Mesothelial cell of epicardium (in vitro differentiated cells): ENCODE measurements around the gene NLRC3. TPM values are rescaled to one million over a fixed set of nuclear protein-coding genes. Genes with fewer than 3 reads are reported as not detected.
"Not testable (repeated sequence)": the region's sequence is repeated elsewhere in the genome, so short reads cannot be mapped to it uniquely, and the experiment has no call there.

ENCODE experiments used
- DNase-seq, 2 experiments: peaks; one replicate each; pipeline ENCODE4 v3.0.0; 2021; ENCODE audit warnings: low spot score in 2 of 2; ENCODE audit not compliant: unreplicated experiment in 2 of 2
- H3K27ac Mint-ChIP-seq: 2 replicates; pipeline ENCODE4 v1.8.0; 2021; ENCODE audit warnings: mixed read lengths
- H3K27me3 Mint-ChIP-seq: 2 replicates; pipeline ENCODE4 v1.8.0; 2021; ENCODE audit warnings: low read depth, mixed read lengths
- H3K36me3 Mint-ChIP-seq: 2 replicates; pipeline ENCODE4 v1.8.0; 2021; ENCODE audit warnings: mixed read lengths
- H3K4me1 Mint-ChIP-seq: 2 replicates; pipeline ENCODE4 v1.8.0; 2021; ENCODE audit warnings: mixed read lengths
- H3K4me3 Mint-ChIP-seq: 2 replicates; pipeline ENCODE4 v1.8.0; 2021; ENCODE audit warnings: mild to moderate bottlenecking, moderate library complexity, mixed read lengths
- H3K9me3 Mint-ChIP-seq: 2 replicates; pipeline ENCODE4 v1.8.0; 2021; ENCODE audit warnings: mixed read lengths
- total RNA-seq: library from RNA; stranded (reverse); gene quantifications from 3 replicates; pipeline ENCODE4 v1.2.1, GENCODE V29; 2021
- TF ChIP-seq, protein P1 (sequence below): fragments of 200-600 bp; sonication (generic); IDR thresholded peaks from one replicate; pipeline ENCODE4 v1.5.0; 2021; ENCODE audit warnings: antibody characterized with exemption; ENCODE audit not compliant: unreplicated experiment

Gene NLRC3
- total RNA-seq, 1 donor from 2014 or later: 0.13 TPM

DNA sequence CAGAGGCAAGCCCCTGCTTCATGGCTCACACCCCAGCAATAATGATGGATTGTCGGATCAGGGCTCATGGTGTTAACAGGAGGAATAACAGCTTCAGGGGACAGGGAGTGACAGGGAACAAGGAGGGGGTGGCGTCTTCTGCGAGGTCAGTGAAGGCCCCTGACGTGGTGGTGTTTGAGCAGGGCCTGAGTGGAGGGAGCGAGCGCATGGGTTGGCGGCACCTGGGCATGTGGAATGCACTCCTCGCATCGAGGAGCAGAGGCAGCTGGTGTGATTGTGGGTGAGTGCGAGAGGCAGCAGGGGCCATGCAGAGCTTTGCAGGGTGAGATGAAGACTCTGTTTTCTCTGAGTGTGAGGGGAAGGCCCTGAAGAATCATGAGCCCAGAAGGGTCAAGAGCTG is 43.1 kb downstream of the NLRC3 start:
- no peak overlapping the region for H3K27ac Mint-ChIP-seq
- no peak for DNase-seq
- H3K4me1 Mint-ChIP-seq: no peaks in the 10 kb centered on the region
- H3K4me3 Mint-ChIP-seq: no peak overlapping the region
- peaks cover 45% of the 10 kb centered on the region for H3K36me3 Mint-ChIP-seq
- TF ChIP-seq, protein P1, sequence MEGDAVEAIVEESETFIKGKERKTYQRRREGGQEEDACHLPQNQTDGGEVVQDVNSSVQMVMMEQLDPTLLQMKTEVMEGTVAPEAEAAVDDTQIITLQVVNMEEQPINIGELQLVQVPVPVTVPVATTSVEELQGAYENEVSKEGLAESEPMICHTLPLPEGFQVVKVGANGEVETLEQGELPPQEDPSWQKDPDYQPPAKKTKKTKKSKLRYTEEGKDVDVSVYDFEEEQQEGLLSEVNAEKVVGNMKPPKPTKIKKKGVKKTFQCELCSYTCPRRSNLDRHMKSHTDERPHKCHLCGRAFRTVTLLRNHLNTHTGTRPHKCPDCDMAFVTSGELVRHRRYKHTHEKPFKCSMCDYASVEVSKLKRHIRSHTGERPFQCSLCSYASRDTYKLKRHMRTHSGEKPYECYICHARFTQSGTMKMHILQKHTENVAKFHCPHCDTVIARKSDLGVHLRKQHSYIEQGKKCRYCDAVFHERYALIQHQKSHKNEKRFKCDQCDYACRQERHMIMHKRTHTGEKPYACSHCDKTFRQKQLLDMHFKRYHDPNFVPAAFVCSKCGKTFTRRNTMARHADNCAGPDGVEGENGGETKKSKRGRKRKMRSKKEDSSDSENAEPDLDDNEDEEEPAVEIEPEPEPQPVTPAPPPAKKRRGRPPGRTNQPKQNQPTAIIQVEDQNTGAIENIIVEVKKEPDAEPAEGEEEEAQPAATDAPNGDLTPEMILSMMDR: no peak
- H3K9me3 Mint-ChIP-seq: no peaks in the 10 kb centered on the region
- no peaks in the 10 kb centered on the region for H3K27me3 Mint-ChIP-seq

DNA sequence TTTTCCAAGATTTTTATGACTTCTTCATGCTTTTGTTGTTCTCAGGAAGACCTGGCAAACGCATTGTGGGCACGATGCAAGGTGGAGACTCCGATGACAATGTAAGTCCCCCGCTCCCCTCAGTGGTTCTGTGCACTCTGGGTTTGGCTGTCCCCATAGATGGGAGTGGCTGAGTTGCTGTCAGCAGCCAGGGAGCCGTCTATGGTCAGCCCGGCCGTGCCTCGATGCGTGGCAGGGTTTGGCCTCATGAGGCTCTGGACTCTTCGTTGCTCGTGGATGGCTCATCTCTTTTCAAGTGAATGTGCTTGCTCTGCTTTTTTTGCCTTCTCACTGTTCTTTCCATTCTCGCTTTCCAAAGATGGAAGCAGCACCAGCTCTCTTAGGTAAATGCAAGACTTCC is 44.5 kb downstream of the NLRC3 start:
- TF ChIP-seq, protein P1: no peak
- no peak overlapping the region for H3K27ac Mint-ChIP-seq
- H3K4me3 Mint-ChIP-seq: no peak overlapping the region
- H3K36me3 Mint-ChIP-seq: peaks cover 57% of the 10 kb centered on the region
- no peaks in the 10 kb centered on the region for H3K27me3 Mint-ChIP-seq
- H3K4me1 Mint-ChIP-seq: no peaks in the 10 kb centered on the region
- no peak for DNase-seq
- H3K9me3 Mint-ChIP-seq: peaks cover 10% of the 10 kb centered on the region

DNA sequence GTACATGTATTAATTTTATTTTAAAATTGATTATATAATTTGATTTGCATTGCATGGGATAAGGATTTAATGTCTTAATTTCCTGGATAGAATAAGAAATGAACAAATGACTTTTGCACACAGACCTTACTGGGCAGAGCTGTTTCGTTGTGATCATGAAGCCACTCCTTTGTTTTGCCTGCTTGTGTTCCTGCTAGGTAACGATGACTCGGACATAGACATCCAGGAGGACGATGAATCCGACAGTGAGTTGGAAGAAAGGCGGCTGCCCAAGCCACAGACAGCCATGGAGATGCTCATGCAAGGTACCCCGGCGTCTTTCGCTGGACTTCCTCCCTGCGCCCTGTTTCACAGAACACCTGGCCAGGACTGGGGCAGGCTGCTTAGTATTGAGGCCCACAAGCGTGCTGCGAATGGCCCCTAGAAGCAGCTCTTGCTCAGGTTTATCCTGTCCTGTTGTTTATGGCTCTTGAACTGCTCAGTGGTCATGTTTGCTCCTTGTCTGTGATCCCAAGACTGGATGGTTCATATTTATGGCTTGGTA is 46.8 kb downstream of the NLRC3 start:
- Mint-ChIP-seq H3K4me1 (no peaks in the 10 kb centered on the region), H3K9me3 (peaks cover 12% of the 10 kb centered on the region), H3K27me3 (no peaks in the 10 kb centered on the region), H3K4me3 (no peak overlapping the region), H3K27ac (no peak overlapping the region), H3K36me3 (peaks cover 64% of the 10 kb centered on the region)
- TF ChIP-seq, protein P1: no peak
- DNase-seq: no peak

DNA sequence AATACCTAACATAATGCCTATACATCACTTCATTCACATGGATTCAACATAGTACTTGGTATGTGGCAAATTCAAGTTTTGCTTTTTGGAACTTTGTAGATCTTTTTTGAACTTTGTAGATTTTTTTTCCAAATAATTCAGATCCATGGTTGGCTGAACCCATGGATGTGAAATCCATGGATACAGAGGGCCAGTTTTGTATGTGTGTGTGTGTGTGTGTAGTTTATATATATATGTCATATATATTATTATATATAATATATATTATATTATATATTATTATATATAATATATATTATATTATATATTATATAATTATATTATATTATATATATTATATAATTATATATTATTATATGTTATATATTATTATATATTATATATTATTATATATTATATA is 48.0 kb downstream of the NLRC3 start:
- TF ChIP-seq, protein P1: no peak
- Mint-ChIP-seq H3K27me3 (no peaks in the 10 kb centered on the region), H3K36me3 (peaks cover 60% of the 10 kb centered on the region), H3K4me1 (no peaks in the 10 kb centered on the region), H3K4me3 (no peak overlapping the region), H3K27ac (no peak overlapping the region), H3K9me3 (peaks cover 12% of the 10 kb centered on the region)
- no peak for DNase-seq

DNA sequence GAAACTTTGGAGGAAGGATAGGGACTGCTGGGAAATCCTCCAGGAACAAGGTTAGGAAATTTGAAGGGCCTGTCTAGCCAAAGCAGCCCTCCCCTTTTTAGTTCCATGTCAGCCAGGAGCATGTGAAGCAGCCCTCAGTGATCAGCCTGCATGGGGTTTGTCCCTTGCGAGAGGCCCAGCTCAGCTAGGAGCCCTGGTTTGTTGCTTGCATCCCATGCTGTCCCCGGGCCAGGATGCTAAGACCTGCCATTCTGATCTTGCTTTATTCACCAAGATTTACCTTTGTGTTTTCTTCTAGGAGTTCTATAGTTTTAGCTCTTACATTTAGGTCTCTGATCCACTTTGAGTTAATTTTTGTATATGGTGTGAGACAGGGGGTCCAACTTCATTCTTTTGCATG is 48.8 kb downstream of the NLRC3 start:
- peaks cover 57% of the 10 kb centered on the region for H3K36me3 Mint-ChIP-seq
- H3K4me3 Mint-ChIP-seq: no peak overlapping the region
- H3K27ac Mint-ChIP-seq: no peak overlapping the region
- H3K4me1 Mint-ChIP-seq: no peaks in the 10 kb centered on the region
- TF ChIP-seq, protein P1: no peak
- no peak for DNase-seq
- H3K27me3 Mint-ChIP-seq: no peaks in the 10 kb centered on the region
- peaks cover 12% of the 10 kb centered on the region for H3K9me3 Mint-ChIP-seq

DNA sequence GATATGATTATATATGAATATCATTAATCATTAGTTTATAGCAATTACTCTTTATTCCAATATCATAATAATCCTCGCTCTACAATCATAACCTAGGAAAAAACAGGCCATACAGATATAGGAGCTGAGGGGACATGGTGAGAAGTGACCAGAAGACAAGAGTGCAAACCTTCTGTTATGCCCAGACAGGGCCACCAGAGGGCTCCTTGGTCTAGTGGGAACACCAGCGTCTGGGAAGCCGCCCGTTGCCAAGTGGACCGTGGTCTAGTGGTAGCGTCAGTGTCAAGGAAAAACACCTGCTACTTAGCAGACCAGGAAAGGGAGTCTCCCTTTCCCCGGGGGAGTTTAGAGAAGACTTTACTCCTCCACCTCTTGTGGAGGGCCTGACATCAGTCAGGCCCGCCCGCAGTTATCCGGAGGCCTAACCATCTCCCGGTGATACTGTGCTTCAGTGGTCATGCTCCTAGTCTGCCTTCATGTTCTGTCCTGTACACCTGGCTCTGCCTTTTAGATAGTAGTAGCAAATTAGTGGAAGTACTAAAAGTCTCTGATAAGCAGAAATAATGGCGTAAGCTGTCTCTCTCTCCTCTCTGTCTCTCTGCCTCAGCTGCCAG is 49.9 kb downstream of the NLRC3 start:
- H3K36me3 Mint-ChIP-seq: peaks cover 59% of the 10 kb centered on the region
- not testable (repeated sequence) for DNase-seq
- H3K9me3 Mint-ChIP-seq: peaks cover 12% of the 10 kb centered on the region

More for the DNA sequence above, 49.9 kb downstream of the NLRC3 start:
- H3K4me1 Mint-ChIP-seq, H3K27ac Mint-ChIP-seq, H3K27me3 Mint-ChIP-seq, H3K4me3 Mint-ChIP-seq: not testable (repeated sequence)
